Lower lobe of right lung (tissue), 2 donors: Measurements from ENCODE around the gene ACYP1. TPM values are rescaled to one million over a fixed set of nuclear protein-coding genes. Genes with fewer than 3 reads are reported as not detected.

Experiments used
- ATAC-seq, 2 donors: fragments of 200-7000 bp; cut with Tn5 transposase; one replicate each; pipeline ENCODE4 v1.9.1; 2020 to 2022; ENCODE audit warnings: mild to moderate bottlenecking in 2 of 2, moderate library complexity in 2 of 2
- DNase-seq: peaks from one replicate; pipeline ENCODE4 v3.0.0-alpha.2; 2020
- H3K27ac ChIP-seq: fragments of 200-600 bp; one replicate; pipeline ENCODE4 v1.8.0; 2022
- H3K27me3 ChIP-seq: fragments of 200-600 bp; one replicate; pipeline ENCODE4 v1.8.0; 2022; ENCODE audit warnings: low read depth
- H3K36me3 ChIP-seq: fragments of 200-600 bp; one replicate; pipeline ENCODE4 v1.8.0; 2022; ENCODE audit warnings: mild to moderate bottlenecking
- H3K4me1 ChIP-seq: fragments of 200-600 bp; one replicate; pipeline ENCODE4 v1.8.0; 2022
- H3K4me3 ChIP-seq: fragments of 200-600 bp; one replicate; pipeline ENCODE4 v1.8.0; 2022; ENCODE audit warnings: mild to moderate bottlenecking
- H3K9me3 ChIP-seq: fragments of 200-600 bp; one replicate; pipeline ENCODE4 v1.8.0; 2022
- intact Hi-C: fragments of 100-400 bp; cut with DNase I; formaldehyde crosslinking; loops from one replicate; pipeline ENCODE4 v1.11.0; 2022
- total RNA-seq: library from RNA; stranded (reverse); fragmentation: NEBNext Ultra II Directional; extraction: Animal tissue kit (Norgen Biotek cat#: 25700); gene quantifications from one replicate; pipeline ENCODE4 v1.2.1, GENCODE V29; 2021
- TF ChIP-seq, protein P1 (sequence below): fragments of 200-600 bp; IDR thresholded peaks from one replicate; pipeline ENCODE4 v1.8.0; 2022; ENCODE audit warnings: antibody characterized with exemption, mild to moderate bottlenecking
- donor health status: DM: no; HTN: yes; CAD: no; lungs with severe emphysema.

The ACYP1 gene
- total RNA-seq, 1 donor from 2014 or later = 19.7 TPM

DNA sequence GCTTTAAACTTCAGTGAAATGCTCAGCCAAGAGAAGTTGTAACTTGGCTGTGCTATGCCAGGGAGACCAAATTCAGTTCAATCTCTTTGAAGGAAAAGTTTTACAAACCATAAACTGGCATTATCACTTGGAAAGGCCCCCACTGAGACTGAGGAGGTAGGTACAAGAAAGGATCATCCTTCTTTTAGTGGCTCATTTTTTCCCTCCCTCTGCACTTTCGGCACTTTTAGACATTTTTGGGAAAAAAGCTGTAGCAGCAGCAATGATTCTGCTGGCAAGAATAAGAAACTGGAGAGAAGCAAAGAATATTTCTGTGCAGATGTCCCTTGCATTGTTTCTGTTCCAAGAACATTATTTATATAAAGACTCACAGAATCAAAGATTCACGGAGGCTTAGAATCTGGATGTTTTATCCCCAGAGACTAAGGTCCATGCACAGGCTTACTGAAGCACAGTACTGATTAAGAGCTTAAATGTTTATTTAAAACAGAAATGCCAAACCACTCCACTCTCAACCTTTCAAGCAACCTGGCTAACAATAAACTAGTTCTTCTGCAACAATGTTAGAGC lies 17.9 kb upstream of the ACYP1 start:
- H3K4me3 ChIP-seq = no peak overlapping the region
- no peaks in the 10 kb centered on the region for H3K27me3 ChIP-seq
- TF ChIP-seq, protein P1, sequence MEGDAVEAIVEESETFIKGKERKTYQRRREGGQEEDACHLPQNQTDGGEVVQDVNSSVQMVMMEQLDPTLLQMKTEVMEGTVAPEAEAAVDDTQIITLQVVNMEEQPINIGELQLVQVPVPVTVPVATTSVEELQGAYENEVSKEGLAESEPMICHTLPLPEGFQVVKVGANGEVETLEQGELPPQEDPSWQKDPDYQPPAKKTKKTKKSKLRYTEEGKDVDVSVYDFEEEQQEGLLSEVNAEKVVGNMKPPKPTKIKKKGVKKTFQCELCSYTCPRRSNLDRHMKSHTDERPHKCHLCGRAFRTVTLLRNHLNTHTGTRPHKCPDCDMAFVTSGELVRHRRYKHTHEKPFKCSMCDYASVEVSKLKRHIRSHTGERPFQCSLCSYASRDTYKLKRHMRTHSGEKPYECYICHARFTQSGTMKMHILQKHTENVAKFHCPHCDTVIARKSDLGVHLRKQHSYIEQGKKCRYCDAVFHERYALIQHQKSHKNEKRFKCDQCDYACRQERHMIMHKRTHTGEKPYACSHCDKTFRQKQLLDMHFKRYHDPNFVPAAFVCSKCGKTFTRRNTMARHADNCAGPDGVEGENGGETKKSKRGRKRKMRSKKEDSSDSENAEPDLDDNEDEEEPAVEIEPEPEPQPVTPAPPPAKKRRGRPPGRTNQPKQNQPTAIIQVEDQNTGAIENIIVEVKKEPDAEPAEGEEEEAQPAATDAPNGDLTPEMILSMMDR = no peak
- DNase-seq (no peak), ATAC-seq (no peak)
- intact Hi-C loops = no loop called here
- H3K27ac ChIP-seq = no peak overlapping the region
- H3K4me1 ChIP-seq = no peaks in the 10 kb centered on the region
- H3K36me3 ChIP-seq = peaks cover 49% of the 10 kb centered on the region
- H3K9me3 ChIP-seq = no peaks in the 10 kb centered on the region

DNA sequence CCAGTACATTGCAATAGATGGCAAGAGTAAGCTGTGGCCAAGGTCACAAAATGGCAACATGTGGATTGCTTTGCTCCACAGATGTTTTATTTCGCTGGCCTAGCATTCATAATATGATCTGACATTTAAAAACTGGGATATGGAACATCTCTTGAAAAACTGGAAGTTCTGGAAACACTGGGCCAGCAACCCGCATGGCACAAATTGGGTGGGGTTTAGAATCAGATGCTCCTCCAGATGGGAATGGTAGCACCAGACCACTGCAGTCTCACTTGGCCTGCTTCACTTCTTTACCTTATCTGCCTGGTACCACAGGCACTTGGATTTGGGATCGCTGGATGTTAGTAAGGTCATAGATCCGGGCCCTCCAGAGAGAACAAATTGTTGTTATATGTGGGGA lies 15.7 kb upstream of the ACYP1 start:
- ATAC-seq = no peak
- no peak overlapping the region for H3K4me3 ChIP-seq
- H3K36me3 ChIP-seq = peaks cover 26% of the 10 kb centered on the region
- no peaks in the 10 kb centered on the region for H3K9me3 ChIP-seq
- TF ChIP-seq, protein P1 = no peak
- intact Hi-C loops = no loop called here
- H3K27me3 ChIP-seq = no peaks in the 10 kb centered on the region
- DNase-seq = no peak
- no peak overlapping the region for H3K27ac ChIP-seq
- no peaks in the 10 kb centered on the region for H3K4me1 ChIP-seq

DNA sequence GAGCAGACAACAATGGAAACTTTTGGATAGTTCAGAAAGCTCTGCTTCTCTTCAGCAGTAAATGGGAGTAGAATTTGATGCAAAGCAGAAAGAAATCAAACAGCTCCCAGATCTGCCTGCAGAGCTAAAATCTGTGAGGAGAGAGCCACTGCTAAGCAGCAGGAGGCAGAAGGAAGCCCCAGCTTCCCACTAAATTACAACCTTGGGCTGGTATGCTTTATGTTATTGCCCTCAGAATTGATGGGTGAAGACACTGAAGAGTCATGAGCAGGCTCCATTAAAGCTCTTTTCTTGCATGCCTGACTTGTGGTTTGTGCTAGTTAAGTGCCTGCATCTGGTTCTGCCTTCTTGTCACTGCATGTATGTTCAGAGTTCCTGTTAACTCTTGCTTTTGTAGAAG lies 14.0 kb upstream of the ACYP1 start:
- TF ChIP-seq, protein P1 = no peak
- no peaks in the 10 kb centered on the region for H3K4me1 ChIP-seq
- peaks cover 9% of the 10 kb centered on the region for H3K36me3 ChIP-seq
- H3K27ac ChIP-seq = no peak overlapping the region
- intact Hi-C loops = no loop called here
- DNase-seq (no peak), ATAC-seq (no peak)
- H3K4me3 ChIP-seq = no peak overlapping the region
- H3K27me3 ChIP-seq = no peaks in the 10 kb centered on the region
- no peaks in the 10 kb centered on the region for H3K9me3 ChIP-seq

DNA sequence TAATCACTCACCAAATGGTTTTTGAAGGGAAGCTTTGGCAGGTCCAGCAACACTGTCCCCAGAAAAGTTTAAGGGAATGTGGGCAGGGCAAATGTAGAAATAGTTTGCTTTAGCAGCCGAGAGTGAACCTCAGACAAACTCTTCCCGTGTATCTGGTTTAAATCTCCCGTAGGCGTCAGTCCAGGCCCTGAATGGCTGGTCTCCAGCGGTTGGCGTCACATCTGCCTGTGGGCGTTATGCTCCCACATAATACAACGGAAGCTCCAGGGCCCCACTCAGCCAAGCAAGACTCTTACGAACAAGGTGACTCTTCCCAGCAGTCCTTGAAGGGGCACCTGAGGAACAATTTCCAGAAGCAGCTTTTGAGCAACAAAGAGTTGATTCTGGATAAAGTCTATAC lies 6.6 kb upstream of the ACYP1 start:
- no peaks in the 10 kb centered on the region for H3K9me3 ChIP-seq
- H3K36me3 ChIP-seq = no peaks in the 10 kb centered on the region
- TF ChIP-seq, protein P1 = no peak
- no peak for DNase-seq
- H3K4me3 ChIP-seq = peak overlapping the region; percentile 59
- no peaks in the 10 kb centered on the region for H3K27me3 ChIP-seq
- intact Hi-C loops = no loop called here
- H3K27ac ChIP-seq = peak overlapping the region; percentile 86
- no peak for ATAC-seq
- peaks cover 35% of the 10 kb centered on the region for H3K4me1 ChIP-seq

DNA sequence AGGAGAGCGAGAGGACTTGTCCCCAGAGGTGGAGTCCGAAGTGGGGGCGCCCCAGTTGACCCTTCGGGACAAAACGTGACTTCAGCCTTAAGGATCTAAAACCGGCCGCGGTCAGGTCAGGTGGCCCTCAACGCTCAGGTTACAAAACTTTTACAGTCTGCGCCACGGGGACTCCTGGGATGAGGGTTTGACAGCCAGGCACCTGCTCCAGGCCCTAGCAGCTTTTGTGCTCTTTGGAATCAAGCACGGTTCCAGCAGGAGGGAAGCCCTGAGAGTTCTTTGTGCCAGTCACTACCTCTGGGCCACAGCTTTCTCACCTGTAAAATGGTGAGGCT lies 6.0 kb upstream of the ACYP1 start:
- intact Hi-C loops = no loop called here
- peak overlapping the region; percentile 59 for H3K4me3 ChIP-seq

More for the DNA sequence above, 6.0 kb upstream of the ACYP1 start:
- TF ChIP-seq, protein P1 = no peak
- ATAC-seq (peak; percentile 61), DNase-seq (no peak)
- Histone ChIP-seq H3K27me3 (no peaks in the 10 kb centered on the region), H3K9me3 (no peaks in the 10 kb centered on the region), H3K36me3 (no peaks in the 10 kb centered on the region), H3K27ac (peak overlapping the region; percentile 86), H3K4me1 (peaks cover 35% of the 10 kb centered on the region)
